Activated T-cell treated with anti-CD3 and anti-CD28 coated beads for 48 hours (primary cell): ENCODE measurements around the gene PPME1.

Experiments
- DNase-seq: peaks from one replicate; pipeline ENCODE4 v3.0.0-alpha.2; 2020; ENCODE audit warnings: low read depth

PPME1 gene

DNA sequence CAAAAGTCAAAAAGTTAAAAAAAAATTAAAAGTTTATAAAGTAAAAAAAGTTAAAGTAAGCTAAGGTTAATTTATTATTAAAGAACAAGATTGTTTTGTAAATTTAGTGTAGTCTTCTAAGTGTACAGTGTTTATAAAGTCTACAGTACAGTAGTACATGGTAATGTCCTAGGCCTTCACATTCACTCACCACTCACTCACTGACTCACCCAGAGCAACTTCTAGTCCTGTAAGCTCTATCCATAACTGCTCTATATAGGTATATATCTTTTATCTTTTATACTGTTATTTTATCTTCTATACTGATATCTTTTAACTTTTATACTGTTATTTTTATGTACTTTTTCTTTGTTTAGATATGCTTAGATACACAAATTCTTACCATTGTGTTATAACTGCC is 11.4 kb upstream of the PPME1 start:
- no peak for DNase-seq

DNA sequence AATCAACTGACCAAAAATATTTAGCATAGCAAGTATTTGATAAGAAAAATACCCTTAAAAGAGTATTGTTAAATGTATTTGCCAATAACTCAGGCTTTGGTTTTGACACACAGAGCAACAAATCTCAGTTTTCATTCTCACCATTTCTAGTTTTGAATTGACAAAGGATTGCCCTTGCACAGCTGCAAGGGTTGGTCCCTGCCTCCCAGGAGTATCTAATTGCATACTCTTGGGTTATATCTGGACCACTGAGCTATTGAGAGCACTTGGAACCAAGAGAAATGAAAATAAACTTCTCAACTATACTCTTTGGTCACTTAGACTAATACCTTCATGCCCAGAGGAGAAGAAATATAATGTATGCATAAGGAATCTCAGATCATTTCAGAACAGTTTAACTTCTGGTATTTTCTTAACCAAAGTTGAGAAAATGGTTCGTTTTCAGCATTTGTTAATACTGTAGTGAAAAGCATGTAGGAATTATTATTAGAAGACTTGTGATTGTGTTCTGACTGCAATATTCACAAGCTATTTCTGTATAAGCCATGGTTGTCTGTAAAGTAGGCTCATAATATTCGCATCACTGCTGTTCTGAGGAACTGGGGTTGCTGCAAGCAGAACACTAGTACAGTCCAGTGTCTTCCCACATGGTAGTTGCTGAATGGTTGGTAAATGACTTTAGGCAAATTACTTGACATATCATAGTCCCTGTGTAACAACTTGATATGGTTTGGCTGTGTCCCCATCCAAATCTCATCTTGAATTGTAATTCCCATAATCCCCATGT is 8.2 kb upstream of the PPME1 start:
- DNase-seq, result no peak

DNA sequence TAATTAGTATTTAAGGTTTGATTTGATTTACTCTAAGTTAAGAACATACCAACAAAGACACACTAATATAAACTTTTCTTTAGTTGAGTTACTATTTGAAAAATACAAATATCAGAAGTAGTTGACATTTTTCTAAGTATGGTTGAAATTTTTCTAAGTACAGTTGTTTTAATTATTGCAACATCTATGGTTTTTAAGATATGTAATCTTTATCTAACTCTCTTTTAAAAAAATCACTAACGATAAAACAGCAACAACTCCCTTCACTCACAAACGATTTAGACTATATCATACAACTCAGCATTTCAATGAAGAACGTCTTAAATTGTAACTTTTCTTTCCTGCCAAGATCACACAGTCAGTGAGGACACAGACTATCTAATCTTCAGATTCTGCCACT is 2.3 kb upstream of the PPME1 start:
- no peak for DNase-seq

- DNase-seq, result no peak
These were observed 1.2 kb upstream of the PPME1 start for GRCh38 chr11:74169738-74170458.

DNA sequence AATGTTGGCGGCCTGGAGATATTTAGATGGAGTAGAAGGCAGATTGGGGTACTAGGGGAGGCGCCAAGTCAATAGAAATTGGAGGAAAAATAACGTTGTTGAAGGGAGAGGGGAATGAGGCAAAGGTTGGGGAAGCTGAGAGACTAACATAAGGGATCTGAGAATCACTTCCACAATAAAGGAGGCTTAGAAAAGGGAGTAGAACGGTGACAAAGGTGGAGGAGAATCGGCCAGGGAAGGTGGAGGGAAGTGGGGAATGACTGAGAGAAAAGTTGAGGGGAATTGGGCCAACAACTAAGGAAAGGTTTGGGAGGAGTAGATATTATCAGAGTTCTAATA is 510 bp downstream of the PPME1 start:
- DNase-seq, result no peak

- no peak for DNase-seq
These were observed 908 bp downstream of the PPME1 start for GRCh38 chr11:74171997-74172396.

- DNase-seq, result no peak
These were observed 4.8 kb downstream of the PPME1 start for GRCh38 chr11:74175920-74176319.

GRCh38 chr11:74179234-74180052 is 8.4 kb downstream of the PPME1 start:
- no peak for DNase-seq

DNA sequence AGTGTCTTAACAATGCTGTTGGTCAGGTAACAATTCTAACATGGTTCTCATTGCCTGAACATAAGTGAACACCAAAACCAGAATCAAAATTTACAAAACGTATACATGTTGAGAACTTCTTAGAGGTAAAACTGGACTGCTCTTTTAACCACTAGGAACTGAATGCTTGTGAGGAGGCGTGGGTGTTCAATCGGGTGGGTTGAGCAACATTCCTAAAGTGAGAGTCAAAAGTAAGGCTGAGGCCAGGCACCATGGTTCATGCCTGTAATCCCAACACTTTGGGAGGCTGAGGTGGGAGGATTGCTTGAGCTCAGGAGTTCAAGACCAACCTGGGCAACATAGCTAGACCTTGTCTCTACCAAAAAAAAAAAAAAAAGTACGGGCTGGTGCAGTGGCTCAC is 11.5 kb downstream of the PPME1 start:
- DNase-seq, result no peak

DNA sequence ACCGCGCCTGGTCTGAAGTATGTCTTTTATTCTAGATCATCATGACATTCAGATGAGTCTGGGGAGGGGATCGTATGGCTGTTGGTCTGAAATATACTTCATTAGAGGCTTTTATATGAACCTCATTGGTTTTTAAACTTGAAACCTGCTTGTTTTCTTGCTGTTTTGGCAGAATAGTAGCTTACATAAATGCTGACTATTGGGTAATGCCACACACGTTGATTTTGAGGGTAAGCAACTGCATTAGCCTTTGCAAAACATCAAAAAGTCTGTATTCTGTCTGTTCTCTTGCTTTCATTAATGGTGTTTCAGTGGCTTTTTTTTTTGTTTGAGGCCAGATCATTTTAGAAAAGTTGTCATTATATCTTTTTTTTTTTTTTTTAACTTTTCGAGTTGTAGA is 14.2 kb downstream of the PPME1 start:
- no peak for DNase-seq

DNA sequence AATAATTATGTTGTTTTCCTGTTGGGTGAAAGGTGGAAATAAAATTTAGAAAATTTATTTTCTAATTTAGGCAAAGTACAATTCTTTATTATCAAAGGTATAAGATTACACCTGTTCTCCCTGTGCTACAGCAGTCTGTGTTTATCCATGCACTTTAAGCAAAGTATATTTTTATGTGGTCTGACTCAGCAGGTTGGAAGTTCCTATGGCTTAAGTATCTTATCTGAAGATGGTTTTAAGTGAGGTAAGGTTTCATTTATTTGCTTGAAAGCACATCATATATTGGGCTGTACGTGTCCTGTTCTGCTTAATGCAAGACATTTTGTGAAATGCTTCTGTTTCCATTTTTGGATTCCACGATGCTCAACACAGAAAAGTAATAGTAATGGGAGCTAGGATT is 14.6 kb downstream of the PPME1 start:
- no peak for DNase-seq

DNA sequence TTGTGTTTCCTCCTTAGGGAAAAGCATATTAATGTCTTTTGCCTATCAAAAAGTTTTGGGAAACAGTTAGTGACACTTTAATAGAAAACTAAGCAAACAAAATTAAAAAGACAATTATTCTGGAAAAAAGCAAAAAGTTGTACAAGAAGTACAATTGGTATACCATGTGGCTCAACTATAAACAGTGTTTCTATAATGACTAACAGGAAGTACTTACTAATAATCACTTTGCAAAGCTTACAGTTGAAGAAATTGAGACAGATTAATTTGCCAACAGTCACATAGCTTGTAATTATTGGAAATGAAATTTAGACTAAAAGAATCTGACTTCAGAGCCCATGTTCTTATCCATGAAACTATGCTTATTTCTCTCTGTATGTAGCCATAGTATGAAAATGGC is 24.7 kb downstream of the PPME1 start:
- DNase-seq, result no peak

GRCh38 chr11:74196781-74197486 is 25.8 kb downstream of the PPME1 start:
- DNase-seq, result no peak

- no peak for DNase-seq
These were observed 32.9 kb downstream of the PPME1 start for GRCh38 chr11:74203966-74204365.

GRCh38 chr11:74204701-74205100 is 33.6 kb downstream of the PPME1 start:
- DNase-seq, result no peak

DNA sequence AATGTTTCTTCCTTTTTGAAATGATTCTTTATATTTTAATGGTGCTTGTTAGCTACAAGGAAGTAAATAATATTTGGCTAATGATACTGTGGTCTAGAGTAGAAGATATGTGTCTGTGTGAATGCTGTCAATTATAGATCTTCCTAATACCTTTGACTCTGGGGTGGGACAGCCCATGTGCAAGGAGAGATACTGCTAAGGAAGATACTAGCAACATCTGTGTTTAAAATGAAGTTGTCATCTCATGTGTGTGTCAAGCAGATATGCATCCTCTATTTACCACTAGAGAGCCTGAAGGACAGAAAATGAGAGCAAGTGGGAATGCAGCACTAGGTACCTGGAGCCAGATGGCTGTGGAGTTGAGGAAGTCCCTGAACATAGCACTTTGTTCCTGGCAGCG is 34.1 kb downstream of the PPME1 start:
- no peak for DNase-seq

GRCh38 chr11:74206746-74207145 is 35.7 kb downstream of the PPME1 start:
- no peak for DNase-seq

- DNase-seq, result no peak
These were observed 37.4 kb downstream of the PPME1 start for GRCh38 chr11:74208507-74208906.

DNA sequence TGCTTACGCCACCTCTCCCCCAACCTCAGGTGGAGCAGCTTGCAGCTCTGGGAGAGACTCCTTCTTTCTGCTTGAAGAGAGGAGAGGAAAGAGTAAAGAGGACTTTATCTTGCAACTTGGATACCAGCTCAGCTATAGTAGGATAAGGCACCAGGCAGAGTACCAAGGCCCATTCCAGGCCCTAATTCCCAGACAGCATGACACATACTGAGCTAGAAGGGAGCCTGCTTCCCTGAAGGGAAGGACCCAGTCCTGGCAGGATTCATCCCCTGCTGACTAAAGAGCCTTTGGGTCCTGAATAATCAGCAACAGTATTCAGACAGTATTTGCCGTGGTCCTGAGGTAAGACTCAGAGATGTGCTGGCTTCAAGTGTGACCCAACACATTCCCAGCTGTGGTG is 41.4 kb downstream of the PPME1 start:
- DNase-seq, result no peak

DNA sequence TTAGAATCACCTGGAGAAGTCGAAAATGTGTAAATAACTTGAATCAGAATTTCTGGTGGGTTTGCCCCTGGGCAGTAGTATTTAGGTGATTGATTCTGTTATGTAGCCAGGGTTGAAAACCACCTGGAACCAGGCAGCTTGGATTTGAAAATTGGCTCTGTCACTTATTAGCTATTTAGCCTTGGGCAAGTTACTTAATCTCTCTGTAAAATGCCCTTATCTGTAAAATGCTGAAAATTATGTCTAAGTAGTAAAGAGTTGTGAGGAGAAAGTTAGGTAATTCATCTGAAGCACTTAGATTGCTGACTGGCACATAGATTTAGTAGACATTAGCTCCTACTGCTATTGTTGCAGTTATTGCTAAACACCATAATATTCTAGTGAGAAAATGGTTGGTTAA is 49.3 kb downstream of the PPME1 start:
- DNase-seq, result no peak

DNA sequence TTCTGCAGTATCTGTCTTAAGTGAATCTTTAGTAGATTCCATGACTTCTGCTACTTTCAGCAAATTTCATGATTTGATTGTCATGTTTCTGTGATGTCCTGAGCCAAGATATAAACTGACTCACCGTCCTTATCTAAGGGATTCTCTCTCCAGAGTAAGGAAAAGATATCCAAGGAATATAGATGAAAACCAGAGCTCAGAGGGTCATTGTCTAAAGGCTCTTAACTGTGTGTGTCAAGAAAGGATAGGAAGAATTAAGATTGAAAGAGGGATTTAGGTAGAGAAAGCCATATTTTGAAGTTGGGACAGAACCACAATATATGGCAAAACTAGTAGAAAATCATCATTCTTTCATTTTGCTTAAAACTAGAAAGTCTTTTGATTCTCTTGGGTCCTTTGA is 50.7 kb downstream of the PPME1 start:
- no peak for DNase-seq

DNA sequence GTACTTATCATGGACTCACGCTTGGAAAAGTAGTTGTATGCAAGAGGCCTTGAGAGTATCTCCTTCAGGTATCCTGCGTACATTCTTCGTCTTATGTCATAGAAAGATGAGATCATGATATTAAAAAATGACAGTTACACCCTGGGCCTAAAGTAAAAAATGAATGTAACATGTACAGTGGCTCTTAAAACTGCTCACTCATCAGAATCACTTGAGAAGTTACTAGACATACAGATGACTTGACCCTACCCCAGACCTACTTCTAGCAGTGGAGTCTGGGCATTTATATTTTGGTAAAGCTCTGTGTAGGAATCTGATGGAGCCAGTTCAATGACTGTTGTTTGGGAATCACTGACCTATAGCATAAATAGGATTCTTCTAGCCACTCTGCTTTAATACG is 54.5 kb downstream of the PPME1 start:
- DNase-seq, result no peak
